Measurements from ENCODE around the gene OR5I1.
A peak's percentile ranks its signal among the peaks of the same experiment; 100 is the strongest.
"Not testable (repeated sequence)": the region's sequence is repeated elsewhere in the genome, so short reads cannot be mapped to it uniquely, and the experiment has no call there.

Gene OR5I1

DNA sequence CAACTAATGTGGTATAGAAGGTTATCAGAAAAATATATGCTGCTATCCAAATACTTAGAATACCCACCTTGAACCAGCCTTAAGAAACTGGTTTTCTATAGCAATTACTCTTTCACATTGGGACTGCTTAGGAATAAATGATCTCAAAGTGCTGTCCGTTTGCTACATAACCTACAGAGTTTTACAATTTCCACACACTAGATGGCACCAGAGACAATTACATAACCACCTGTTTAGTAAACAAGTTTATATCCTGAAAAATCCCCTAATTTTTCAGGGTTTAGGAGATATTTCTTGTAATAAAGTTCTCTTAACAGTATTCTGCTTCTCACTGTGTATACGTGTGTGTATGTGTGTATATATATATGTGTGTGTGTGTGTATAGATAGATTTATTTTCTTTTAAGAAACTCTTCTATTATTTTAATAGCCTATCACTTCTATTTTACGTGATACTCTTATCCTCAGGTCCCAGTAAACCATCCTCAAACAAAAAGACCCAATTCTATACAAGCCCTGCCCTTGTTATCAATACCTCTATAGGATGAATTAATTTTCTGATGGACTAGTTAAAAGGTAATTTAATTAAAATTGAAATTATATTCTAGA lies 6.7 kb upstream of the OR5I1 start:
- DNase-seq (ENCODE audit: low read depth) = peak; percentile 48
- TF ChIP-seq, protein P1, sequence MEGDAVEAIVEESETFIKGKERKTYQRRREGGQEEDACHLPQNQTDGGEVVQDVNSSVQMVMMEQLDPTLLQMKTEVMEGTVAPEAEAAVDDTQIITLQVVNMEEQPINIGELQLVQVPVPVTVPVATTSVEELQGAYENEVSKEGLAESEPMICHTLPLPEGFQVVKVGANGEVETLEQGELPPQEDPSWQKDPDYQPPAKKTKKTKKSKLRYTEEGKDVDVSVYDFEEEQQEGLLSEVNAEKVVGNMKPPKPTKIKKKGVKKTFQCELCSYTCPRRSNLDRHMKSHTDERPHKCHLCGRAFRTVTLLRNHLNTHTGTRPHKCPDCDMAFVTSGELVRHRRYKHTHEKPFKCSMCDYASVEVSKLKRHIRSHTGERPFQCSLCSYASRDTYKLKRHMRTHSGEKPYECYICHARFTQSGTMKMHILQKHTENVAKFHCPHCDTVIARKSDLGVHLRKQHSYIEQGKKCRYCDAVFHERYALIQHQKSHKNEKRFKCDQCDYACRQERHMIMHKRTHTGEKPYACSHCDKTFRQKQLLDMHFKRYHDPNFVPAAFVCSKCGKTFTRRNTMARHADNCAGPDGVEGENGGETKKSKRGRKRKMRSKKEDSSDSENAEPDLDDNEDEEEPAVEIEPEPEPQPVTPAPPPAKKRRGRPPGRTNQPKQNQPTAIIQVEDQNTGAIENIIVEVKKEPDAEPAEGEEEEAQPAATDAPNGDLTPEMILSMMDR (conservative IDR thresholded peaks at IDR 0.05; ENCODE audit: low read depth, low read length) = peak; percentile 37
- no peak overlapping the region for H3K4me3 ChIP-seq (ENCODE audit: low read depth, low read length)

DNA sequence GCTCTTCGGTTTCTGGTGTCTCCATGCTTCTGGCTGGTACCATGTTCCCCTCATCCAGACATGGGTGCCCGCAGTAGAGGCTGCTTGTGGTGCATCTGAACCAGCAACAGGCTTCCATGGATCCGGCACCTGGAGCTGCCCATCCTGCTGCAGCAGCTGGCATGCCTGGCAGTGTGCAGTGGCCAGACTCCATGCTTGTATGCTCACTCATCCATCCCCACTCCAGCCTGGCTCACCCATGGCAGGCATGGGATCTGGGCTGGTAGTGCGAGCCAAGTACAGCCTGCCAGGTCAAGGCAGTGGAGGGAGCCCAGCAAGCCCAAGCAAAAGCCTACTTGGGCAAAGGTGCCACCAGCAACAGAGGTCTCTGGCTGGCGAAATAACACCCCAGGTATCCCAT lies 15.7 kb downstream of the OR5I1 start:
- TF ChIP-seq, protein P1 (conservative IDR thresholded peaks at IDR 0.05; ENCODE audit: low read depth, low read length) = no peak
- H3K4me3 ChIP-seq (ENCODE audit: low read depth, low read length) = no peak overlapping the region
- DNase-seq (ENCODE audit: low read depth) = no peak

DNA sequence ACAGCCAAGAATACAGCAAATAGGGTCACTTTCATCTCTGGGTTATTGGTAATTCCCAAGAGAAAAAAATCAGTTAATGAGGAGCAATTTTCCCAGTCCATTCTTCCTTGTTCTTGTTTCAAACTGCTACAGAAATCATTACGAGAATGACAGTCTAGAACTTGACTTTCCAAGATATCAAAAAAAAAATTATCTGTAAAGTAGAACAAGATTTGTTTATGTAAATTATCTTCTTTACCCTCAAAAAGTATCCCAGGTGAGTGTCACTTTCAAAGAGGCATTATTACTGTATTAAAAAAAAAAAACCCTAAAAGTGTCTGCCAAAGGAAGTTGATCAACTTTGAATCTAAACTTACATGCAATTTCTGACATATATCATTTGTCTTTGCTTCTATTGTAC lies 21.7 kb downstream of the OR5I1 start, which contains the start of gene OR5W2:
Gene OR5W2 (minus strand): TSS at position 101 of the 400 bp plus-strand sequence. CDS start 0 bp downstream, at position 101.
- no peak for DNase-seq (ENCODE audit: low read depth)
- H3K4me3 ChIP-seq (ENCODE audit: low read depth, low read length) = no peak within 1 kb of the TSS
- TF ChIP-seq, protein P1 (conservative IDR thresholded peaks at IDR 0.05; ENCODE audit: low read depth, low read length) = no peak

DNA sequence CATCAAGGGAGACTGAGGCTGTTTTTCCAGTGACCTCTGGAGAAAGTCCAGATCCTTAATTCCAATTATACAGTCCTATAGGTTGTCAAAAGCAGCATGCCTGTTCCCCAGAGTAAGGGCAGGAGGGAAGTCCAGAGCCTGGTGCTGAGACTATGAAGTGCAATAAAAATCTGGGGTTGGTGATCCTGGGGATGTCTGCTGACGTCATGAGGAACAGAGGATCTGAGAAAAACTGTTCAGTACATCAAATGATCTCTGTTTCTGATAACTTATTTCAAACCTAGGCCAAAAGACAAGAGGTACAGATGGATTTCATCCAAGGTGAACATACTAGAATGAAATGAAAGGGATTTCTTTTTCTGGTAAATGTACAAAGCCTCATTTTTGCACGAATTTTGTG lies 33.9 kb downstream of the OR5I1 start:
- no peak for DNase-seq (ENCODE audit: low read depth)
- no peak overlapping the region for H3K4me3 ChIP-seq (ENCODE audit: low read depth, low read length)
- TF ChIP-seq, protein P1 (conservative IDR thresholded peaks at IDR 0.05; ENCODE audit: low read depth, low read length) = no peak

DNA sequence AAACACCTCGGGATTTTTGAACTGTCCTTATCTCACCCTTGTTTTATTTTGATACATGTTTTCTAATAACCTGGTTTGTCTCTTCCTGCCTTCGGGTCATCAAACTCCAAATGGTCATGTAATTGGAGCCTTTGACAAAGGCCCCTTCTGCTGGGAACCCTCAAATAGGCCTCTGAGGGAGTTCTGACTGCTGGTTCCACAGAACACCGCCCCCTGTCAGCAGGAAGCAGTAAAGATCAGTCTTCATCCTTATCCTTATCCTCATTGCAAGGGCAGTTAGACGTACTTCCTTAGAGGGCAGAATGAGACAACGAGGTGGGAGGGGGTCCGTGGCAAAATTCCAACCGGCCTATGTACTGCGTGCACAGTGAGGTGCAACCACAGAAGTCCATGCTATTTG lies 41.0 kb downstream of the OR5I1 start:
- no peak for DNase-seq (ENCODE audit: low read depth)
- H3K4me3 ChIP-seq (ENCODE audit: low read depth, low read length) = no peak overlapping the region
- TF ChIP-seq, protein P1 (conservative IDR thresholded peaks at IDR 0.05; ENCODE audit: low read depth, low read length) = no peak

DNA sequence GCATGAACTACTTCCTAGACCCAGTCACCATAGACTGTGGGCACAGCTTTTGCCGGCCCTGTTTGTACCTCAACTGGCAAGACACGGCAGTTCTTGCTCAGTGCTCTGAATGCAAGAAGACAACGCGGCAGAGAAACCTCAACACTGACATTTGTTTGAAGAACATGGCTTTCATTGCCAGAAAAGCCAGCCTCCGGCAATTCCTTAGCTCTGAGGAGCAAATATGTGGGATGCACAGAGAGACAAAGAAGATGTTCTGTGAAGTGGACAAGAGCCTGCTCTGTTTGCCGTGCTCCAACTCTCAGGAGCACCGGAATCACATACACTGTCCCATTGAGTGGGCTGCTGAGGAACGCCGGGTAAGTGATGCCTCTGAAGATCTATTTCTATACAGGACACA lies 50.7 kb downstream of the OR5I1 start:
- DNase-seq (ENCODE audit: low read depth); H3K4me3 ChIP-seq (ENCODE audit: low read depth, low read length): not testable (repeated sequence)

Measured in choroid plexus epithelial cell (primary cell).